ENCODE results near the gene ATE1.

Gene ATE1

DNA sequence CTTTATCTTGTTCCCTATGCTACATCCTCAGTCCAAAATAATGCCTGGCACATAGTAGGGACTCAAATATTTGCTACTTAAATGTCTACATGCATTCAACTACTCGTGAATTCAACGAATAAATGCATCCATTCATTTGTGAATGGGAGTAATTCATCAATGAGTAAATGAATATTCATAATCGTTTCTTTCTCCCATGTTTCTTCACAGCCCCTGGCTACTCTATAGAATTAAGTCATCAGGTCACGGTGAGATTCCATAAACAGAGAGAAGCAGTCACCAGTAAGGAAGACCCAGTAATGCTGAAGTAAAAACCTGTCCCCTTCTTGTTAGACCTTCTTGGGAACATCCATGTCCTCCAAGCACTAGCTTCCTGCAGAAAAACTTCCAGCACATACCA is 48.4 kb downstream of the ATE1 start:
- DNase-seq (ENCODE audit: low read depth, low spot score): no peak

DNA sequence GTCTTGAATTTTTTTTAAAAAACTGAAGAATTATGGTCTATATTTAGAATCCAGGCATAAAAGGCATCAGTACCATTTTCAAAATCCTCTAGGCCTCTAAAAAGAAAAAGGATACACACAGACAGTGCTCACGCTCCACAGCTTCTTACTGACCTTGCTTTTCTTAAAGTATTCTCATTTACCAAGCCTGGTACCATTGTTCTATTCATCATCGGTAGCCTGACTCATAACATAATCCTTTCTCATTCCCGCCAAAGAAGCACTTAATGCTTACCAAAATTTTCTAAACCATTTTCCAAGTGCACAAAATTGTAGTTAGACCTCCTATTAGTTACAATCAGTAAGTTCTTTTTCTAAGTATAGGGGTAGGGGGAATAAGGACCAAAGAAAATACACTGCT is 54.6 kb downstream of the ATE1 start:
- peak; percentile 28 for DNase-seq (ENCODE audit: low read depth, low spot score)

DNA sequence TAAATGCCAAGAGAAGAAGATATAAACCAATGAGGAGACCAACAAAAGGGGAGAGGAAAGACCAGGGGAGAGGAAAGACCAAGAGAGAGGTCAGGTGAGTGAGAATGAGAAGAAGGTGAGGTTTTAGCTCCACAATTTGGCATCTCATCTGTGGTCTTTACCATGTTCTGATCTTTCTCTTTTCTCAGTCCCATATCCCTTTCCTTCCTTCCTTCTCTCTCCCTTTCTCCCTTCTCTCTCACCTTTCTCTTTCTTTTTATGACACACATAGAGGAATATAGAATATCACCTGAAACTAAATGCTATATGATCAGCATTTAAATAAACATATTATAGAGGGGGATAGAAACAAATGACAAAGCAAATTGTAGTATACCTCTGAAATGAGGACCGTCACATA is 57.4 kb downstream of the ATE1 start:
- DNase-seq (ENCODE audit: low read depth, low spot score): no peak

DNA sequence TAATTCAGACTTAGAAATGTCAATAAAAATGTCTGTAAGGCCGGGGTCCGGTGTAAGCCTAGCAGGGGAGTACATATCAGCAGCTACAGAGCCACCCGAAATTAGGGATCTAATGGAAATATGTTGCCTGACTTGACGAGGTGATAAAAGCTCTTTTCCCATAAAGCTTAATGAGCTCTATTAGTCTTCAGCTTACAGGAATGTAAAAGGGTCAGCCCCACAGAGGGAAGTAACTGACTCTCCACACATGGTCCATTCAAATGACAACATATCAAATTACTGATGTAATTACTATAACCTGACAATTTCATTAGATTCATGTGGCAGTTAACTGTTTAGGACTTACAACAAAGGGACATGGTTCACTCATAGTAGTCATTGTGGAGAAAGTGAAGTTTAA is 62.3 kb downstream of the ATE1 start:
- DNase-seq (ENCODE audit: low read depth, low spot score): no peak

DNA sequence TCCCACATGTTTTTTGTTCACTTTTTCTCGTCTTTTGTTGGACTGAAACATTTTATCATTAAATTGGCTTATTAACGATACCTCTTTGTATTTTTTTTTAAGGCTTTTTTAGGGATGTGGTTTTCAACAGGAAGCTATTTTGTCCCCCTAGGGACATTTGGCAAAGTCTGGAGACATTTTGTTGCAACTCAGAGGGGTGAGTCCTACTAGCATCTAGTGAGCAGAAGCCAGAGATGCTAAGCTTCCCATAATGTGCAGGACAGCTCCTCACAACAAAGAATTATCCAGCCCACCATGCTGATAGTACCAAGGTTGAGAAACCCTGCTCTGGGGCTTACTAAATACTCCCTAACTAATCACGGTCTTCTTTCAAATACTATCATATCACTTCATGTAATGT is 63.2 kb downstream of the ATE1 start:
- DNase-seq (ENCODE audit: low read depth, low spot score): no peak

DNA sequence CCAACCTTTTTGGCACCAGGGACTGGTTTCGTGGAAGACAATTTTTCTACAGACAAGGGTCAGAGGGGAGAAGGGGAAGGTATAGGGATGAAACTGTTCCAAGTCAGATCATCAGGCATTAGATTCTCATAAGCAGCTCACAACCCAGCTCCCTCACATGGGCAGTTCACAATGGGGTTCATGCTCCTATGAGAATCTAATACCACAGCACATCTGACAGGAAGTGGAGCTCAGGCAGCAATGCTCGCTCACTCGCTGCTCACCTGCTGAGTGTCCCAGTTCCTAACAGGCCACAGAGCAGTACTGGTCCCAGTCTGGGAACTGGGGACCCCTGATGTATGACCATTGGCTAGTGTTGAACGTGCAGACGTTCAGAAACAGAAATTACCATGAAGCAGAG is 63.7 kb downstream of the ATE1 start:
- no peak for DNase-seq (ENCODE audit: low read depth, low spot score)

DNA sequence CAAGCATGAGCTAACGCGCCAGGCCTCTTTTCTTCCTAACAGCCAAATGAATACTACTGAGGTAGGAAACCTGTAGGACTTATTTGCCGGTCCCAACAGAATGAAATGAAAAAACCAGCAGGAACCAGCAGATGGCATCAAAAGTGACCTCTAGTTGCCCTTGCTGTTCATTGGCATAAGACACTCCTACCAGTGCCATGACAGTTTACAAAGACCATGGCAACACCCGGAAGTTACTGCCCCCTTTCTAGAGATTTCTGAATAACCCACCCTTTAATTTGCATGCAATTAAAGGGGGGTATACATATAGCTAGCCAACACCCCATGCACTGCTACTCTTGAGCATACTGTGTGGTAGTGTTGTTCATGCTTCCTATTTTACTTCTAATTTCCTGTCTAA is 65.2 kb downstream of the ATE1 start:
- no peak for DNase-seq (ENCODE audit: low read depth, low spot score)

DNA sequence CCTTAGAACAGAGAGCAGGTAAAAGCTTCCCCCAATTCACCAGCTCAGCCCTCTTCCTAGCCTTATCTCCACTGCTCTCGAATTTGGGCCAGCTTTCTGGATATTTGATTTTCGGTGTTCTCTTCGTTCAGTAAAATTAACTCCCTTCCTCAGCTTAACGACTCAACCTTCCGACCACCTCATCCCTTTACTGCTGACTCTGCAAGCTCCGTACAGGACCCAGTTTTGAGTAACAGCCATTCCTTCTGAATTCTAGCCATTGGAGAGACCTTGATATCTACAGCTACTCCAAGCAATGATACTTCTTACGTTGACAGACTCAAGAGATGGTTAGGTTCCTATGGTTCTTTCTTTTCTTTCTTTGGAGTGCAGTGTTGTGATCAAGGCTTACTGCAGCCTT is 65.8 kb downstream of the ATE1 start:
- DNase-seq (ENCODE audit: low read depth, low spot score): no peak

DNA sequence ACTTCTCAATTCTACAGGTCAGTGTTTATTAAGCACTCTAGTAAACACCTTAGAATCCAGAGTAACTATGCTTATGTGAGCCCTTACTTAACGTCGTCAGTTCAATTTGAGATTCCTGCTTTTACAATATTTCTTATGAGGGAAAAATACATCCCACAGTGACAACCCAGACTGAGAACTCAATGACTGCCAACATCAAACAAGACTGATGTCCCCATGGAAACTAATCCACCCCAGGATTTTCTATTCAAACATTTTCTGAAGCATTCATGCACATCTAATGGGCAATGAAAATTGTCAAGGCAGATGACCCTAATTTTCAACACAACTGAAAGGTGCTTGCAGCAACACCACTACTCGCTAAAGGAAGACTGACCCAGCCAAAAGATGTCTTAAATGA is 67.0 kb downstream of the ATE1 start:
- DNase-seq (ENCODE audit: low read depth, low spot score): no peak

DNA sequence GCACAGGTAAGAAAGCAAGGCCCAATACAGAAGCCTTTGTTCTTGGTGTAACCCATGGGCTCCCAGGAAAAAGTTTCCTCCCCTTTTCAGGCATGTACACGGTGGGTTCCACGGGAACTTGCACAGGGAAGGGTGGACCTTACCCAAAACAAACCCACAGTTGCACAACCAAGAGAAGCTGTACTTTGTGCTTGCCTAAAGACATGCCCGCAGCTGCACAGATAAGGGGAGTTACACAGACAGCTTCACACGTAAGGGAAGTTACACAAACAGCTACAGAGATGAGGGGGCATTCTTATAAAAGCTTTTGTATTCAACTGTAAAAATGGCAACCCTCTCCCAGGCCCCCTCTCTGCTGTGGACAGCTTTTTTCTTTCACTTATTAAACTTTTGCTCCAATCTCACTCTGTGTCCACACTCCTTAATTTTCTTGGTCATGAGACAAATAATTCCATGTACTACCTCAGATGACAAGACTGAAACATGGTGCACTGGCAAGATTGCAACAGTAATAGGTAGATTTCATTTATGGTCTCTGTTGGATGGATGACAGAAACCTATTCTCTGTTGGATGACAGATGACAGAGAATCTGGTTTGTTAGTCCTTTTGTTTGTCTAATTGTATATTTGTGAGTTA is 72.9 kb downstream of the ATE1 start:
- DNase-seq (ENCODE audit: low read depth, low spot score): no peak

DNA sequence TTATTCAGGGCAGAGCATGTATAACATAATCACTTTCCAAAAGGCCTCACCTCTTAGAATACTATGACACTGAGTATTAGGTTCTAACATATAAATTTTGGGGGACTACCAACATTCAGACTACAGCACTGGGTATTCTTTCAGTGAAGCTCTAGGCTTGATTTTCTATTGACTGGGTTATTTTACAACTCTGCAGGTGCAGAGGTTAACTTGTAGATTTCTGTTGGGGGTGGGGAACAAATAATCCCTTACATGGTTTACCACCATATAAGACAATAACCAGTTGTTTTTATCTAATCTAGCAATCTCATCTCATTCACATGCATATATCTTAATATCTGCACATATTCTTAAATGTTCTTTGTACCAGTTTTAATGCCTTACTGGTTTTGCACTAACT is 73.9 kb downstream of the ATE1 start:
- DNase-seq (ENCODE audit: low read depth, low spot score): no peak

DNA sequence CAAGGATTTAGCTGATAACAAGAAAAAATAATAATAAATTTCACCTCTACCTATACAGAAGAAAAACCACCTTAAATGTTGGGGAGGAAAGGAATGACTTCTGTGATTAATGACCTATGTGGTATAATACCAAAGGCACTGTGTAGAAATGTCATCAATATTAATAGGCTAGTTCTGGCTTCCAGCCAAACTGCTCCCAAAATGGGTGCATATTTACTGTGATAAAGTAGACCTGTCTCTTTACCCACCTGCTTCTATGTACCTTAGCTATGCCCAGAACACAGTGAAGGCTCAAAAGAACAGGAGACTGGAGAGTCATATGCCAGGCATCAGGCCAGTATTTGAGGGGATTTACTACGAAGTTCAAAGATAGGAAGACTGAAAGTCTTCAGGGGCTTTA is 76.0 kb downstream of the ATE1 start:
- peak; percentile 8 for DNase-seq (ENCODE audit: low read depth, low spot score)

DNA sequence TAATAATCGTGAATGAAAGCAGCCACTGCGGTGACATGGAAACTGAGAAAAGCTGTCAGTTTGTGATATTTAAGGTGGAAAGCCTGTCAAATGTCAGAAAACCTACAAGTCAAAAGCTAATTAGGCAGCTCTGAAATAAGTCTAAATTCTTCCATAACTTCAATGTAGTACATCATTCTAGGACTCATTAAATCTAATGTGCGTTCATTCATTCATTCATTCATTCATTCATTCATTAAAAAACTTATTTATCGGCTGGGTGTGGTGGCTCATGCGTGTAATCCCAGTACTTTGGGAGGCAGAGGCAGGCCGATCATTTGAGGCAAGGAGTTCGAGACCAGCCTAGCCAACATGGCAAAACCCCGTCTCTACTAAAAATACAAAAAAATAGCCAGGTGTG is 79.7 kb downstream of the ATE1 start:
- DNase-seq (ENCODE audit: low read depth, low spot score): no peak

DNA sequence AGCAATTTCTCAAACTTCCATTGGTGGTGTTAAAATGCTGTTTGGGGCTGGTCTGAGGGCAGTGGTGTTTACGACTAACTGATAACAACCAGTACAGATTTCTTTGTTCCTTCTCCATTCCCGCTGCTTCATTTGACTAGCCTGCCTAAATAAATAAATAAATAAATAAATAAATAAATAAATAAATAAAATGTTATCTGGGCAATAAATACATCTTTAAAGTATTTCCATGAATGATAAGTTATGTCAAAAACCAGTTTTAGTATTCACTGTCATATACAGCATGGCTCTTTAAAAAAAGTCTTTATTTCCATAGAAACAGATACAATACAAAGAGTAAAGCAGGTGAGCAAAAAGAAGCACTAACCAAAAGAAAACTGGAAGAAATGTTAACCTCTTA is 81.3 kb downstream of the ATE1 start:
- no peak for DNase-seq (ENCODE audit: low read depth, low spot score)

DNA sequence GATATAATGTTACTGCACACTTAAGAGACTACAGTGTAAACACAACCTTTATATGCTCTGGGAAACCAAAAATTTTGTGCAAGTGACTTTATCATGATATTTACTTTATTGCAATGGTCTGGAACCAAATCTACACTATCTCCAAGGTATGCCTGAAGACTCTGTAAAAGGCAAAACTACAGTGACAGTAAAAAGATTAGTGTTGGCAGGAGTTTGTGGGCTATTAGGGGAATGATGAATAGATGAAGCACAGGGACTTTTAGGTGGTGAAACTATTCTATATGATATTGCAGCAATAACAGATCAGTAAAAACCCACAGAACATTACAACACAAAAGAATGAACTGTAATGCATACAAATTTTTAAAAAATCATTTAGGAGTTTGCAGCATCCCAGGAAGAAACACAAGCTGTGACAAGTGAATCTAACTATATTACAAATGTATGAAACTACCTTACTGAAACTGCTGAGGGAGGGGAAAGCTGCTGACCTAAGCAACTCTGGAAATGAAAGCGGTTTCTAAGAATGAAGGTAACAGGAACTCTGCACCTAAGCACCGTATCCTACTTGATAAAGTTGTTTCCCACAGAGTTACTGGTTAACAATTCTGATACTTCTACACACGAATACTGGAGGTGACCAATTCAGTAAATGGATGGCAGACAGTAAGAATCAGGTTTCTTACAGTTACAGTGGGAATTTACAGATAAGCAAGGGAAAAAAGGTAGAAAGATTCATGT is 82.6 kb downstream of the ATE1 start:
- no peak for DNase-seq (ENCODE audit: low read depth, low spot score)

DNA sequence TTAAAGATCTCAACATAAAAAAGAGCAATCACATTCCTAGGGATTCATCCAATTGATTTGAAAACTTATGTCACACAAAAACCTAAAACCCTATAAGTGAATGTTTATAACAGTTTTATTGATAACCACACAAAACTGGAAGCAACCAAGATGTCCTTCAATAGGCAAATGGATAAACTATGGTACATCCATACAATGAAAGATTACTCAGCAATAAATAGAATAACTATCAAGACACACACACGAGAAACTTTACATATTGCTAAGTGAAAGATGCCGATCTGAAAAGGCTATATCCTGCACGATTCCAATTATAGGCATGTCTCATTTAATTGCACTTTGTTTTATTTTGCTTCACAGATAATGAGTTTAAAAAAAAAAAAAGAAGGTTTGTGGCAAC is 83.3 kb downstream of the ATE1 start:
- DNase-seq (ENCODE audit: low read depth, low spot score): no peak

DNA sequence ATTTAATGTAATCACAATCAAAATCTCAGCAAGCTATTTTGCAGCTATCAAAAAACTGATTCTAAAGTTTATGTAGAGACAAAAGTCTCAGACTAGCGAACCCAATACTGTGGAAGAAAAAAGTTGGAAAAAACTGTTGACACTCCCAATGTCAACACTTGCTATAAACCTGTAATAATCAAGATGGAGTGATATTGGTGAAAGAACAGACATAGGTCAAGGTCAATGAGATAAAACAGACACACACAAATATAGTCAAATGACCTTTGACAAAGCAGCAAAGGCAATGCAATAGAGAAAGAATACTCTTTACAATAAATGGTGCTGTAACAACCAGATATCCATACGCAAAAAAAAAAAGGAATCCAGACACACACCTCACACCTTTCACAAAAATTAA is 84.5 kb downstream of the ATE1 start:
- no peak for DNase-seq (ENCODE audit: low read depth, low spot score)

DNA sequence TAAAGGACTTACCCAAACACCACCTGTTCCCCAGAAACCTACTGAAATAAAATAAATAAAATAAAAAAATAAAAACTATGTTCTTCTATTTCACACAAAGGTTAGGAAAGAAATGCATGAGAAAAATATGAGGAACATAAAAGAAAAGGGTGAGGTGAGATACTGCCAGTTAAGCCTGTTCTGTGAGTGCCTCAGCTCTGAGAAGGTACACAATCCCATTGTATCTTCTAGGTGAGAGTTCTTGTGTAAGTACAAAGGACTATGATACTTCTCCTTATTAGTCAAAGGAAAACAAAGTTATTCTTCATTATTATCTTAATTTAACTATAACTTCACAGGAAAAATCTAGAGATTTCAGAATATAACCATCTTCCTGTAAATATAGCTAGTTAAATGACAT is 86.0 kb downstream of the ATE1 start:
- DNase-seq (ENCODE audit: low read depth, low spot score): no peak

DNA sequence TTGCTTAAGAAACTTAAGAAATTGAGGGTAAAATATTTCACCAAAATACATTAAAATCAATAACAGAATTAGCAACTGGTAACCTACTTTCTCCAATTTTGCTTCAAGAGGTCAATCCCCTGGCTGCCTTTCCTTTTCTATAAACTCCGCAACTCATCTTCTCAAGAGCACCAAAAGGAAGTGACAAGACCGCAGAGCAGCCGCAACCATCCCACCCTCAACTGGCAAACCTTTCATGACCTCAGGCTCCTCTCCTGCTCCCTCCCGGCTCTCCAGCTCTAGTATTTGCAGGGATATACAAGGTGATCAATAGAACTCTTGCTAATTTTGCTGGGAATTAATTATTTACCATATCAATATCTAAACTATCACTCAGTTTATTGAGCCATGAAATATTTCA is 88.9 kb downstream of the ATE1 start:
- no peak for DNase-seq (ENCODE audit: low read depth, low spot score)

DNA sequence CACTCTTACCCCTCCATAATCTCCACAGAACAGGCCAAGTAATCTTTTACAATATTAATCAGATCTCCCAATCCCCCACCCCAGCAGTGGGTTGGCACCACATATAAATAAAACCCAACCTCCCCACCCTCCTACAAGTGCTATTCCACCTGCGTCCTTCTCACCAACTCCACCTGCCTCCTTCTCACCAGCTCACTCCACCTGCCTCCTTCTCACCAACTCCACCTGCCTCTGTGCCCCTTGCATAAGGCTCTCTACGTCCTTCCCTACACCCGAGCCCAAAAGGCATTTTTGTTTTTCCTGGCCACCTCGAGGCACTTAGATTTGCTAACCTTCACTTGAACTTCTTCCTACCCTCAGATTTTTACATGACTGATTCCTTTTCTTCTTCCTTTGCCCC is 89.7 kb downstream of the ATE1 start:
- no peak for DNase-seq (ENCODE audit: low read depth, low spot score)

DNA sequence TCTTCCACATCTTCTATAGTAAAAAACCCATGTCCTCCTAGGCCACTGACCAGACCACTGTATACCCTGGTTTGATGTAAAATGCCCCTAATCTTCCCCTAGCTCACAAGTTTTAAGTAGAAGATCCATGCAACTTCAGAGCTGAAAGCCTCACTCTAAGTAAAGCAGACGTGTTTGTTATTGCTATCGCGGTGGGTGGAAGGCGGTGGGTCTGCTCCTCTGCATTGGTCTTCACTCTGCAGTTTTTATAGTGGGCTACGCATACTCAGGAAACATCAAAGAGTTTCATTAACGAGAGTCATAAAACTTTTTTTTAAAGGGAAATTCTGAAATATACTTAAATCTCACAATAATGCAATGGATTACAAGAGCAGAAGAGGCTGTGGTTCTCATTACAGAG is 91.7 kb downstream of the ATE1 start:
- DNase-seq (ENCODE audit: low read depth, low spot score): no peak

DNA sequence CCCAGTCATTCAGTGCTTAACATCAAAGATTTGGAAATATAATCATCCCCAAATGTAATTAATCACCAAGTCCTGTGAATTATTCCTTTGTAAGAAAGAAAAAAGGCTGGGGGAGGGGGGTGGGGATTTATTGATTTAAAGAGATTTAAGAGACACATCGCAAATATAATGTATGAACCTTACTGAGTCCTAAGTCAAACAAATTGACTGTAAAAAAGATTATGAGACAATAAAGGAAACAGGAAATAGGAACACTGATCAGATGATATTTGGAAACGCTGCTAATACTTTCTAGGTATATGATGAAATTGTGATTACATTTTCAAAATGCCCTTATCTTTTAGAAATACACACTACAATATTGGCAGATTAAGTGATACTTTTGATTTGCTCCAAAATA is 92.5 kb downstream of the ATE1 start:
- no peak for DNase-seq (ENCODE audit: low read depth, low spot score)

DNA sequence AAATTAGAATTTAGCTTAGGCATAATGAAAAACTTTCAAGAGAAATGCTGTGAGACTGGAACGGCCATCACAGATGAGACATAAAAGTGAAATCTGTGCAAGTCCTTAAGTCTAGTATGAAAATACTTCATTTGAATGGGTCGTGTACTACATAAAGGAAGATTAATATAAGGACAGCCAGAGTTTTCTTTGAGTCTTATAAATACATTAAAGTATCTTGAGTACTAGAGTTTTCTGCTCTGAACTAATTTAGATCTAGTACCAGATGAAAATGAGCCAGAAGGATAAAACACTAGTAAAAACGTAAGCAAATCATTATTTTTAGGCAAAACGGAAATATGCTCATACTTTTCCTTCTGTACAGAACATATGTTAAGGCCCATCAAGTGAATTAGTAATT is 93.1 kb downstream of the ATE1 start:
- no peak for DNase-seq (ENCODE audit: low read depth, low spot score)

DNA sequence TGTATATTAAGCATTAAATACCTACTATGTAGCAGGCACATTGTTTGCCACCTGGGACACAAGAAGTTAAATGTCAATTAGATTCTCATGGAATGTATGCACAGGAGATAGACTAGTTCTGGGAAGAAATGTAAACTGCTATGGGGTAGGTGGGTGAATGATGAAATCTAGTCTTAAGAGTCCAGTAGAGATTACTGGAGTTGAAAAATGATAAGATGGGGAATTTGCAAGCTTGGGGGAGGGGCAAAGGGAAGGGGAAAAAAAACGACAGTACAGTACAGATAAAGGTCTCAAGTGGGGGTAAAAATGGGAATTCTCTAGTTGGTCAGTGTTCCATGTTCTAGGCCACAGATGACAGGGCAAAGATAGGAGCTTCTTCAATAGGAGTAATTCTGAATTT is 94.4 kb downstream of the ATE1 start:
- no peak for DNase-seq (ENCODE audit: low read depth, low spot score)

Measured in astrocyte of the hippocampus (primary cell).